SK-N-MC (cell line): ENCODE measurements around the gene EFCAB8.

Experiments used
- EZH2 ChIP-seq: fragments of 200-600 bp; sonication (generic); IDR thresholded peaks from one replicate; pipeline ENCODE4 v1.6.1; 2017; ENCODE audit warnings: antibody characterized with exemption
- FOXP2 ChIP-seq: optimal IDR thresholded peaks from 2 replicates; pipeline ENCODE3; 2011; ENCODE audit warnings: mild to moderate bottlenecking, moderate library complexity; ENCODE audit not compliant: insufficient read depth; ENCODE audit errors: extremely low read length, control extremely low read depth
- POLR2AphosphoS5 ChIP-seq: IDR thresholded peaks from 2 replicates; pipeline ENCODE4 v1.6.1; 2012; ENCODE audit warnings: mild to moderate bottlenecking, low read depth, low read length, borderline replicate concordance

GRCh38 chr20:32979201-32979998 is 120.7 kb downstream of the EFCAB8 start:
- TF ChIP-seq EZH2 = no peak
- TF ChIP-seq POLR2AphosphoS5 = no peak
- TF ChIP-seq FOXP2 = no peak
